Skeletal muscle tissue (tissue), 4 donors: ENCODE measurements around the gene EIF4G1. TPM values are rescaled to one million over a fixed set of nuclear protein-coding genes. Genes with fewer than 3 reads are reported as not detected.

Experiments
- H3K27ac ChIP-seq: one replicate; pipeline ENCODE4 v1.7.0; 2013; ENCODE audit warnings: mild to moderate bottlenecking, low read depth, low read length, inconsistent platforms
- H3K27me3 ChIP-seq, 3 donors: one replicate each; pipeline ENCODE4 v1.7.0; 2013; ENCODE audit warnings: low read length in 3 of 3; ENCODE audit not compliant: control insufficient read depth in 3 of 3, insufficient read depth in 3 of 3
- H3K36me3 ChIP-seq, 3 donors: one replicate each; pipeline ENCODE4 v1.7.0; 2013; ENCODE audit warnings: low read length in 3 of 3; ENCODE audit not compliant: control insufficient read depth in 3 of 3, insufficient read depth in 3 of 3
- H3K4me1 ChIP-seq, 3 donors: one replicate each; pipeline ENCODE4 v1.7.0; 2013; ENCODE audit warnings: low read length in 3 of 3, mild to moderate bottlenecking in 3 of 3; ENCODE audit not compliant: control insufficient read depth in 3 of 3, insufficient read depth in 3 of 3
- H3K4me3 ChIP-seq, 3 donors: one replicate each; pipeline ENCODE4 v1.7.0; 2013; ENCODE audit warnings: low read length in 3 of 3
- H3K9ac ChIP-seq, 3 donors: one replicate each; pipeline ENCODE4 v1.7.0; 2013; ENCODE audit warnings: low read length in 3 of 3, mild to moderate bottlenecking in 3 of 3, moderate library complexity in 2 of 3, low read depth in 1 of 3
- H3K9me3 ChIP-seq, 3 donors: one replicate each; pipeline ENCODE4 v1.7.0; 2013; ENCODE audit warnings: low read length in 3 of 3; ENCODE audit not compliant: control insufficient read depth in 3 of 3
- total RNA-seq: library from RNA; depleted of rRNA; stranded (reverse); fragments of >200 nt; gene quantifications from one replicate; pipeline ENCODE4 v1.2.3, GENCODE V29; 2014
- donor health status: Osteomylitis.

Gene EIF4G1
- total RNA-seq, 1 donor from 2014 or later = 162 TPM

- peaks cover 10 to 18% (median 14%) of the 10 kb centered on the region in 3 donors for H3K36me3 ChIP-seq
- H3K9me3 ChIP-seq = no peaks in the 10 kb centered on the region
- peak overlapping the region; percentile 99 for H3K27ac ChIP-seq
- H3K4me3 ChIP-seq = peak overlapping the region; percentile 80 to 98 (median 87)
- H3K4me1 ChIP-seq = peaks cover 20 to 28% (median 24%) of the 10 kb centered on the region in 3 donors
- H3K27me3 ChIP-seq = no peaks in the 10 kb centered on the region
- peak overlapping the region; percentile 84 to 94 (median 92) for H3K9ac ChIP-seq
Observed at GRCh38 chr3:184361932-184362667, 47.7 kb downstream of the EIF4G1 start.

- Histone ChIP-seq H3K27ac (peak overlapping the region; percentile 99), H3K9ac (peak overlapping the region; percentile 92 to 94 (median 93)), H3K27me3 (no peaks in the 10 kb centered on the region), H3K4me1 (peaks cover 20 to 28% (median 24%) of the 10 kb centered on the region in 3 donors), H3K4me3 (peak overlapping the region; percentile 80 to 98 (median 87)), H3K36me3 (peaks cover 12 to 23% (median 16%) of the 10 kb centered on the region in 3 donors), H3K9me3 (no peaks in the 10 kb centered on the region)
Observed at GRCh38 chr3:184362668-184363546, 48.5 kb downstream of the EIF4G1 start.

- H3K9me3 ChIP-seq = no peaks in the 10 kb centered on the region
- H3K4me3 ChIP-seq = no peak overlapping the region
- H3K27ac ChIP-seq = no peak overlapping the region
- H3K9ac ChIP-seq = no peak overlapping the region
- no peaks in the 10 kb centered on the region for H3K27me3 ChIP-seq
- H3K36me3 ChIP-seq = peaks cover 17 to 25% (median 25%) of the 10 kb centered on the region in 3 donors
- H3K4me1 ChIP-seq = peaks cover 18 to 34% (median 30%) of the 10 kb centered on the region in 3 donors
Observed at GRCh38 chr3:184366619-184367289, 52.3 kb downstream of the EIF4G1 start.

GRCh38 chr3:184368116-184368515 is 53.7 kb downstream of the EIF4G1 start:
- no peak overlapping the region for H3K4me3 ChIP-seq
- H3K27me3 ChIP-seq = no peaks in the 10 kb centered on the region
- peak overlapping the region; percentile 37 for H3K27ac ChIP-seq
- no peaks in the 10 kb centered on the region for H3K9me3 ChIP-seq
- H3K4me1 ChIP-seq = peaks cover 21 to 39% (median 38%) of the 10 kb centered on the region in 3 donors
- no peak overlapping the region for H3K9ac ChIP-seq
- peaks cover 21 to 28% (median 25%) of the 10 kb centered on the region in 3 donors for H3K36me3 ChIP-seq

- no peaks in the 10 kb centered on the region for H3K27me3 ChIP-seq
- peak overlapping the region; percentile 37 for H3K27ac ChIP-seq
- no peak overlapping the region for H3K9ac ChIP-seq
- H3K36me3 ChIP-seq = peaks cover 21 to 28% (median 25%) of the 10 kb centered on the region in 3 donors
- no peaks in the 10 kb centered on the region for H3K9me3 ChIP-seq
- H3K4me1 ChIP-seq = peaks cover 20 to 41% (median 35%) of the 10 kb centered on the region in 3 donors
- no peak overlapping the region for H3K4me3 ChIP-seq
Observed at GRCh38 chr3:184368586-184369183, 54.3 kb downstream of the EIF4G1 start.

GRCh38 chr3:184371570-184372018 is 57.2 kb downstream of the EIF4G1 start:
- H3K9me3 ChIP-seq = no peaks in the 10 kb centered on the region
- peaks cover 0 to 5% (median 0%) of the 10 kb centered on the region in 3 donors for H3K27me3 ChIP-seq
- H3K4me1 ChIP-seq = peaks cover 15 to 37% (median 30%) of the 10 kb centered on the region in 3 donors
- no peak overlapping the region for H3K4me3 ChIP-seq
- no peak overlapping the region for H3K9ac ChIP-seq
- no peak overlapping the region for H3K27ac ChIP-seq
- peaks cover 15 to 27% (median 22%) of the 10 kb centered on the region in 3 donors for H3K36me3 ChIP-seq

GRCh38 chr3:184372296-184372821 is 58.0 kb downstream of the EIF4G1 start:
- Histone ChIP-seq H3K4me1 (peaks cover 19 to 36% (median 34%) of the 10 kb centered on the region in 3 donors), H3K36me3 (peaks cover 11 to 21% (median 17%) of the 10 kb centered on the region in 3 donors), H3K27ac (no peak overlapping the region), H3K9ac (peak overlapping the region in 2 of 3 donors; percentile 12 to 33), H3K4me3 (no peak overlapping the region), H3K27me3 (peaks cover 0 to 5% (median 0%) of the 10 kb centered on the region in 3 donors), H3K9me3 (no peaks in the 10 kb centered on the region)

- Histone ChIP-seq H3K4me3 (no peak overlapping the region), H3K4me1 (peaks cover 25 to 41% (median 39%) of the 10 kb centered on the region in 3 donors), H3K9ac (peak overlapping the region in 2 of 3 donors; percentile 12 to 33), H3K9me3 (no peaks in the 10 kb centered on the region), H3K36me3 (peaks cover 9 to 18% (median 15%) of the 10 kb centered on the region in 3 donors), H3K27ac (no peak overlapping the region), H3K27me3 (peaks cover 0 to 5% (median 0%) of the 10 kb centered on the region in 3 donors)
Observed at GRCh38 chr3:184372911-184373310, 58.5 kb downstream of the EIF4G1 start.

GRCh38 chr3:184373422-184373821 is 59.0 kb downstream of the EIF4G1 start:
- Histone ChIP-seq H3K36me3 (peaks cover 4 to 14% (median 10%) of the 10 kb centered on the region in 3 donors), H3K9me3 (no peaks in the 10 kb centered on the region), H3K27me3 (peaks cover 0 to 5% (median 0%) of the 10 kb centered on the region in 3 donors), H3K4me3 (no peak overlapping the region), H3K27ac (no peak overlapping the region), H3K4me1 (peaks cover 30 to 43% (median 43%) of the 10 kb centered on the region in 3 donors), H3K9ac (no peak overlapping the region)
